HG03159 (cell line): Measurements from ENCODE around the gene AIP.

Source experiments
- ATAC-seq: cut with Tn5 transposase; IDR thresholded peaks from one replicate; pipeline ENCODE4 v1.9.1; 2021; ENCODE audit warnings: mild to moderate bottlenecking, moderate library complexity; ENCODE audit not compliant: unreplicated experiment

AIP gene

DNA sequence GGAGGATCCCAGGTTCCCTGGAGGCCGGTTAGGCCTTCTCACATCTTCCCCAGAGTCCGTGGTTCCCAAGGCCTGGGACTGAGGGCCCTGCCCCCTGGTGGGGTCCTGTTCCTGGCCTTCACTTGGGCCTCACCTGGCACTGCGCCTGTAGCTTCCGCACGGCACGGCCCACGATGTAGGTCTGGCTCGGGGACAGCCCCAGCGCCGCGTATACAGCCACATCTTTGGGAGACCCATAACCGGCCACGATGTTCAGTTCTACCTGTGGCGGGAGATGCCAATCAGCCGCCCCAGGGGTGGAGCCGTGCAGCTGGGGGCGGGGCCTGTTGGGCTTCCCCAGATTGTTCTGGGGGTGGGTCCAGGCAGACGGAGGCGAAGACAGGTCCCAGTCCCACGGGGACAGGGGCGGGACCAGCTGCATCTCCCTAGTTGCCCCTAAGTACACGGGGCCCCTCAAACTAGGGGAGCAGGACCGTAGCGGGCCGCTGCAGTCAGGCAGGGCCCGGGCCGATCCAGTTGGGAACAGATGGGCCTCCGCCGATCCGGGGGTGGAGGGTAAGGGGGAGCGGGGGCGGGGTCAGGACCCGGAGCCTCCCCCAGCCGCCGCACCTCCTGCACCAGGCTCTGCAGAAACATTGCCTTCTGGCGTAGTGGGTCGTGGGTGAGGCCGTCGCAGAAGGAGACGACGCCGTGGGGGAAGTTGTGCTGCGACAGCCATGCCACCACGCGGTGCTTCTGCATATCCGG, 10.1 kb downstream of the AIP start:
- ATAC-seq = no peak

DNA sequence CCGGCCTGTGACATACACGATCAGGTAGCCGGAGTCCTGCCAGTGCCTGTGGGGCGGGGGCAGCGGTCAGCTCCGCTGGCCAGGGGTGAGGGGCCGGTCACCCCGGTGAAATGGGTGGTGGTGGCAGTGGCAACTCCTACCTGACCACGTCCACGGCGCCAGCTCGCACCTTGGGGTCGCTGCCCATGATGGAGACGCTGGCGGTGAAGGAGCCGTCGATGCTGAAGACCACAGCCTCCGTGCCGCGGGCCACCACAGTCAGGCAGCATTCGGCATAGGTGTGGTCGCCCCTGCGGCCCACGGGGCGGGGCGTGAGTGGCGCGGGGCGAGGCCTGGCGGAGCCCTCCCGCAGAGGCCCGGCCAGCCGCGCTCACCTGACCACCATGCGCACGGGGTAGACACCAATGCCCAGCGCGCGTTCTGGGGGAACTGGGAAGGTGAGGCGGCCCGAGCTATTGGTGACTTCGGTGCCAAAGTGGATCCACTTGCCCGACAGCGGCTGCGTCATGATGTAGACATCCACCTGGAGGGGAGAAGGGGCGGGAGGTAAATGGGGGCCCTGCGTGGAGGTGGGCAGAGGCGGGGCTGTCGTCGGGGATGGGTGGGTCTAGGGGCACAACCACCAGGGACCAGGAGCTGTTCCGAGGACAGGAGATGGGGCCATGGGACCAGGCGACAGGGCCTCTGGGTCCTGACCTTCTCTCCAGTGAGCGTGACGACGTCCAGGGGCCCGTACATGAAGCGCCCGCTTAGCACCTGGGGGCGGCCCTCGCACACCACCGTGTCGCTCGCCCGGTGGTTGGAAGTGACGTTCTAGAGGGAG, 10.9 kb downstream of the AIP start:
- ATAC-seq = no peak

- ATAC-seq = no peak
Measured at GRCh38 chr11:67494371-67495233, 11.8 kb downstream of the AIP start.

GRCh38 chr11:67495234-67496005, 12.6 kb downstream of the AIP start:
- no peak for ATAC-seq

GRCh38 chr11:67496113-67496512, 13.3 kb downstream of the AIP start:
- no peak for ATAC-seq

DNA sequence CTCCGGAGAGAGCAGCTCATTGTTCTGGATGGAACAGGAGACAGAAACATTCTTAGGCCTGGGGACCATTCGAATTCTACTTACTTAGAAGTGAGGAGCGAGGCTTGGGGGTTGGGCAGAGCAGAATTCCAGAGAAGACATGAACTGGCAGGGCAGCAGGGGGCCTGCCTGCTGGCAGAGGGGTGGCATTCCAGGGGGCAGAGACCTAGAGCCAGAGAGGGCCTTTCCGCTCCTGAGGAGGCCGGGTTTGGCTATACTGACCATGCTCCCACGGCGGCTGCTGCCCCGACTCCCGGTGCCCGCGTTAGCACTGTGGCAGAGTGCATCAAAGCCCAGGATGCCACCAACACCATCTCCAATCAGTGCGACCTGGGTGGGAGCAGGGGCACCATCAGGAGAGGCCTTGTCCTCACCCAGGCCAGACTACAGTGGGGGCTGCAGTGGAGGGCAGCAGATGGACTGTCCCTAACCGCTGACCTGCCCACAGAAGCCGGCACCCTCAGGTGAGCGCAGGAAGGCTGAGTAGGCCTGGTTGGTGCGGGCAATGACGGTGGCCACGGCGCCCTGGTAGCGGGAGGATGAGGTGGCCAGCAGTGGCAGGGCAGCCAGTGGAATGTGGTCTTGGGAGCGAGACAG, 14.9 kb downstream of the AIP start:
- ATAC-seq = no peak

DNA sequence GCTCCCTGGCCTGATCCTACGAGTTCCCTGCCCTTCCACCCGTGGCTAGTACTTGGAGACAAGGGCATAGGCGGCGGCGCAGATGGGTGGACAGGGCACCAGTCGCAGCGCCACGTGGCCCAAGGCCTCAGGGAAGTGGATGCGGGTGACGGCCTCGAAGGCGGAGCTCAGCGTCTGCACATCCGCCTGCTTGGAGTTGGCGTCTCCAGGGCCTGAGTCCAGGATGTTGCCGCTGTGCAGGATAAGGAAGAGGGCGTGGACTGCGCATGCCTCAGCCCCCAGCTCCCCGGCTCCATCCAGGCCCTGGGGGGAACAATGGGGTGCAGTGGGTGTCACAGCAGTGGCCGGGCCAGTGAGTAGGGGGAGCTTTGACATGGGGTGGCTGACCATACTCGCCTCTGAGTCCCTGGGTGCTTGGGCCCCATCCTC, 15.7 kb downstream of the AIP start:
- ATAC-seq = no peak

- ATAC-seq = no peak
Measured at GRCh38 chr11:67499808-67500483, 17.1 kb downstream of the AIP start.

DNA sequence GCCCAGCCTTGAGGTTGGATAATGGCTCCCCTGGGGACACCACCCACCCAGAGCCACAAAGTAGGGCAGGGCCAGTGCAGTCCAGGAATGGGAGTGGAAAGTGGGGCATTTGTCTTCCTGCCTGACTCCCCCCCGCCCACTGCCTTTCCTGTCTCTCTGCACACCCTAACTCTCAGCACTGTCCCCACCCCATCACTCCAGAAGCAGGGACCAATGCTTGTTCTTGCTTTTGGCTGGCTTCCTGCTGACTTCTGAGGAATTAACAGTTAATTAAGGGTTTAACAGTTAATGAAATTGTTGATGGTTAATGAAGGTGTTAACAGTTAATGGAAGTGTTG, 17.6 kb downstream of the AIP start:
- ATAC-seq = no peak

GRCh38 chr11:67500831-67501715, 18.2 kb downstream of the AIP start:
- ATAC-seq = no peak

DNA sequence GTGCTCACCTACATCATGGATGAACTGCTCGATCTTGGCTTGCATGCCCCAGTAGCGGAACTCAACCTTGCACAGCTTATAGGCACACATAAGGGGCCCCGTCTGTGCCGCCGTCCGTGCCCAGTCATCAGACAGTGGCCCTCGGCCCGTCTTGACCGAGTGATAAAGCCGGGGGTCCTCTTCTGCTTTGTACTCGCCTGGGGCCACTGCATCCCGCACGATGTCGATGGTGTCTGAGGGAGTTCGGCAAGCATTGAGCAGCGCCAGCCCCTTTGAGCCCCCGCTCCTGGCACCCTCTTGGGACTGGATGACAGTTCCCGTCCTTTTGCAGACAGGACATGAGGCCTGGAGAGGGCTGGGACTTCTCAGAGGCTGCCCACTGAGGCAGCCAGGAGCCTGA, 19.0 kb downstream of the AIP start:
- no peak for ATAC-seq

DNA sequence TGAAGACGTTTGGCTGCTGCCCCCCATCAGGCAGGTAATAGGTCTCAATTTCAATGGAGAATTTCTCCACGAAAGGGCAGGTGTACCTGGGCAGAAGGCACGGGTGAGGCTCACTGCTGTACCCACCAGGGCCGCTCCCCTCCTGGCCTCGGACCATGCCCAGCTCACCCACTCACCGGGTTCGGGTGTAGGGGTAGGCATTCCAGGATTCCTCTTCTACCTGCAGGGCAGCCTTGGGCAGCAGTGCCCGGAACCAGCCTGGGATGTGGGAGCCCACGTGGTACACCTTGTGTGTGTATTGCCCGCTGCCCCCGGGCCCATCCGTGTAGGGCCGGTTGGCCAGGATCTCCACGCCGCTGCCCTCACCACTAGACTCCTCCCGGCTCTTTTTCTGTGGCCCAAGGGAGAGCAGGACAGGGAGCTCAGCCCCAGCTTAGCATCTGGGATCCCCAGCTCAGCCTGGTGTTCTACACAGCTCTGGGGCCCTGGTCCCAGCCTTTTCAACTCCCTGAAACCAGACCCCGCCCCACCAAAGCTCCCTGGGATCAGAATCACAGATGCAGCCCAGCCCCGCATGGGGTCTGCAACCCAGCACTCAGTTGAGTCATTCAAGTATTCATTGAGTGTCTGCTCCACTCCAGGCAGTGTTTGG, 19.6 kb downstream of the AIP start:
- ATAC-seq = no peak

GRCh38 chr11:67503119-67504004, 20.5 kb downstream of the AIP start:
- no peak for ATAC-seq

DNA sequence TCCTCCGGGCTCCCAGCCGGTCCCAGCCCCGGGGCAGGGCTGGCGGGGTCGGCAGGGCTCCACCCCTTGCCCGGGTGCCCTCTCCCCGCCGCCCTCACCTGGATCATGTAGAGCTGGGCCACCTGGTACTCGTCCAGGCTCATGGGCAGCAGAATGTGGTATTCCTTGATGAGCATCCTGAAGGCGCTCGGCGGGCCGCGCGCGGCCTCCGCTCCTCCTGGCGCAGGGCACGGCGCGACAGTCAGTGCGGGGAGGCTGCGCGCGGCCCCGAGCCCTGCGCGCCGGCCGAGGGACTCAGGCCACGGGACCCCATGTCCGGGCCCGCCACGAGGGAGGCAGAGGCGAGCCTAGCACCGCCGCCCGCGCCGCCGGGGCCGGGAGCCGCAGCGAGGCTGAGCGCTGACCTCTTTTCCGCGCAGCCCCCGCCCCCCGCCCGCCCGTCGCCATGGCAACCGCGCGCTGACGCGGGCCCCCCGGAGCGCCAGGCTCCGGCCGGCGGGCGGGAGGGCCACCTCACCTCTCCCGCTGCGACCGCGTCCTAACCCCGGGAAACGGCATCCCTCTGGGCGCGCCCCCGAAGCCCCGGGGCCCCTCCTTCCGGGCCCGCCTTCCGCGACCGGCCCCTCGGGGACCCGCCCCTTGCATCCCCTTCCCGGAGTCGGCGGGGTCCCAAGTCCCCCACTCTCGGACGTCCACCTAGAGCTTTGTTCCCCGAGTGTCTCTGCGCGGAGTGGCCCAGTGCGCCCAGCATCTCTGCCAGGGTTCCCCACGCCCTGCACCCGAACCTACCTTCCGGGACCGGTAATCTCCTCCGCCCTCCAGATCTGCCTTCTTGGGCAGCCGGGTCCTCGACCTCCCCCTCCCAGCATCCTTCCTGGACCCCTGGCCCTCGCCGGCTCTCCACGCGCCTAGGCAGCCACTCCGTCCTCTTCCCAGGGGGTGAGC, 21.5 kb downstream of the AIP start:
- no peak for ATAC-seq

DNA sequence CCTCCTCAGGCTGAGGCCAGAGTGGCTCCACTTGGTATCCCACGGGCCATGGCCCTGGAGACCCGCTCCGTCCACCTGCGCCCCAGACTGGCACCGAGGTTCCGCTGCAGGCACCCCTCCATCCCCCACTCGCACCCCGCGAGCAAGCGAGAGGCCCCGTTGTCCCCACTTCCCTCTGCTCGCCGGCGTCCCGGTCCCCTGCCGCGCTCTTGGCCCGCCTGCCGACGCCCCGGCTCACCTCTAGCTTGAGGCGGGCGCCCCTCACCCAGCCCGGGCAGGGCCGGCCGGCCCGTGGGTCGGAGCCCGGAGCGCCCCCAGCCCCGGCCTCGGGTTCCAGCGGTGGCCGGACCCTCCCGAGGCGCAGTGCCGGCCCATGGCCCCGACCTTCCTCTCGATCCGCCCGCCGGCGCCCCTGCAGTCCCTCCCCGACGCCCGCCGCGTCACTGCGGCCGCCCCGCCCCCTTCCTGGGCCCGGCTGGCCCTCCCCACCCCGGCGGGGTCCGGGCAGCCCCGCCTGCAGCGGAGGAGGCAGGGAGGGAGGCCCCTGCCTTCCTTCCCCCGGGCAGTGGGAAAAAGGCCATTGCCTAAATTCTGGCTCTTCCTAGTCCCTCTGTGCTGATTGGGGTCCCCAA, 22.2 kb downstream of the AIP start, which contains the start of gene PITPNM1:
Gene PITPNM1 (minus strand): TSS at position 414 of the 632 bp plus-strand sequence. CDS start 1,183 bp downstream, outside the sequence.
- no peak for ATAC-seq
